ENCODE results near the gene XKR7.
A peak's percentile ranks its signal among the peaks of the same experiment; 100 is the strongest.

Gene XKR7

GRCh38 chr20:32050324-32050841 is 82.4 kb downstream of the XKR7 start:
- H3K4me3 ChIP-seq (ENCODE audit: low read depth, low read length) = no peak overlapping the region
- H3K27me3 ChIP-seq (ENCODE audit: control insufficient read depth, insufficient read depth, low read length) = peaks cover 47% of the 10 kb centered on the region
- H3K36me3 ChIP-seq (ENCODE audit: control insufficient read depth, insufficient read depth, low read length) = no peaks in the 10 kb centered on the region
- peaks cover 15% of the 10 kb centered on the region for H3K9me3 ChIP-seq (ENCODE audit: control insufficient read depth, insufficient read depth, low read depth, low read length)
- no peak overlapping the region for H3K27ac ChIP-seq (ENCODE audit: low read depth, low read length)
- no peak overlapping the region for H3K9ac ChIP-seq (ENCODE audit: low read length)
- no peaks in the 10 kb centered on the region for H3K4me1 ChIP-seq (ENCODE audit: control insufficient read depth, insufficient read depth, low read length)

GRCh38 chr20:32050851-32051556 is 83.1 kb downstream of the XKR7 start:
- Histone ChIP-seq H3K27ac (ENCODE audit: low read depth, low read length) (no peak overlapping the region), H3K4me3 (ENCODE audit: low read depth, low read length) (peak overlapping the region; percentile 66), H3K9me3 (ENCODE audit: control insufficient read depth, insufficient read depth, low read depth, low read length) (peaks cover 14% of the 10 kb centered on the region), H3K27me3 (ENCODE audit: control insufficient read depth, insufficient read depth, low read length) (peaks cover 47% of the 10 kb centered on the region), H3K36me3 (ENCODE audit: control insufficient read depth, insufficient read depth, low read length) (no peaks in the 10 kb centered on the region), H3K4me1 (ENCODE audit: control insufficient read depth, insufficient read depth, low read length) (no peaks in the 10 kb centered on the region), H3K9ac (ENCODE audit: low read length) (no peak overlapping the region)

- H3K4me3 ChIP-seq (ENCODE audit: low read depth, low read length) = peak overlapping the region; percentile 66
- no peaks in the 10 kb centered on the region for H3K4me1 ChIP-seq (ENCODE audit: control insufficient read depth, insufficient read depth, low read length)
- H3K9ac ChIP-seq (ENCODE audit: low read length) = no peak overlapping the region
- no peak overlapping the region for H3K27ac ChIP-seq (ENCODE audit: low read depth, low read length)
- peaks cover 47% of the 10 kb centered on the region for H3K27me3 ChIP-seq (ENCODE audit: control insufficient read depth, insufficient read depth, low read length)
- no peaks in the 10 kb centered on the region for H3K36me3 ChIP-seq (ENCODE audit: control insufficient read depth, insufficient read depth, low read length)
- H3K9me3 ChIP-seq (ENCODE audit: control insufficient read depth, insufficient read depth, low read depth, low read length) = peaks cover 10% of the 10 kb centered on the region
Measured at GRCh38 chr20:32051720-32052089, 83.8 kb downstream of the XKR7 start.

GRCh38 chr20:32052090-32052777 is 84.3 kb downstream of the XKR7 start, which contains the start of gene HCK:
Gene HCK (plus strand): TSS chr20:32052242.
- Histone ChIP-seq H3K4me3 (ENCODE audit: low read depth, low read length) (peak within 1 kb of the TSS; percentile 66), H3K27ac (ENCODE audit: low read depth, low read length) (no peak within 1 kb of the TSS)

GRCh38 chr20:32052778-32053362 is 84.9 kb downstream of the XKR7 start:
- Histone ChIP-seq H3K9ac (ENCODE audit: low read length) (no peak overlapping the region), H3K27ac (ENCODE audit: low read depth, low read length) (no peak overlapping the region), H3K4me1 (ENCODE audit: control insufficient read depth, insufficient read depth, low read length) (no peaks in the 10 kb centered on the region), H3K4me3 (ENCODE audit: low read depth, low read length) (peak overlapping the region; percentile 66), H3K9me3 (ENCODE audit: control insufficient read depth, insufficient read depth, low read depth, low read length) (peaks cover 12% of the 10 kb centered on the region), H3K36me3 (ENCODE audit: control insufficient read depth, insufficient read depth, low read length) (no peaks in the 10 kb centered on the region), H3K27me3 (ENCODE audit: control insufficient read depth, insufficient read depth, low read length) (peaks cover 47% of the 10 kb centered on the region)

More at GRCh38 chr20:32052090-32052777, 84.3 kb downstream of the XKR7 start, which contains the start of gene HCK:
- Histone ChIP-seq H3K9ac (ENCODE audit: low read length) (no peak within 1 kb of the TSS), H3K4me1 (ENCODE audit: control insufficient read depth, insufficient read depth, low read length) (no peaks in the 10 kb centered on the region), H3K27me3 (ENCODE audit: control insufficient read depth, insufficient read depth, low read length) (peaks cover 47% of the 10 kb centered on the region), H3K9me3 (ENCODE audit: control insufficient read depth, insufficient read depth, low read depth, low read length) (peaks cover 10% of the 10 kb centered on the region), H3K36me3 (ENCODE audit: control insufficient read depth, insufficient read depth, low read length) (no peaks in the 10 kb centered on the region)

Data from HUES6 (cell line).